GM12864 (cell line): ENCODE data around the gene UBP1.

Experiments used
- DNase-seq: peaks from one replicate; pipeline ENCODE4 v3.0.0-alpha.2; 2011; ENCODE audit warnings: low read depth
- H3K4me3 ChIP-seq: 2 replicates; pipeline ENCODE4 v1.5.1; 2011; ENCODE audit warnings: mild to moderate bottlenecking, low read depth, low read length, control low read depth
- CTCF ChIP-seq: IDR thresholded peaks from 2 replicates; pipeline ENCODE4 v1.5.1; 2011; ENCODE audit warnings: low read depth, mild to moderate bottlenecking, moderate library complexity, low read length, control low read depth, inconsistent platforms; ENCODE audit errors: missing control alignments

The UBP1 gene

GRCh38 chr3:33402936-33403335 is 37.3 kb downstream of the UBP1 start:
- DNase-seq, result no peak
- TF ChIP-seq CTCF, result no peak

GRCh38 chr3:33401781-33402180 is 38.4 kb downstream of the UBP1 start:
- no peak for DNase-seq
- H3K4me3 ChIP-seq, result no peak overlapping the region
- no peak for TF ChIP-seq CTCF

More at GRCh38 chr3:33402936-33403335, 37.3 kb downstream of the UBP1 start:
- H3K4me3 ChIP-seq, result no peak overlapping the region

- DNase-seq, result no peak
- no peak overlapping the region for H3K4me3 ChIP-seq
- TF ChIP-seq CTCF, result no peak
These were observed 41.8 kb downstream of the UBP1 start for GRCh38 chr3:33398410-33398809.

GRCh38 chr3:33395900-33396299 is 44.3 kb downstream of the UBP1 start:
- H3K4me3 ChIP-seq, result no peak overlapping the region
- DNase-seq, result no peak
- no peak for TF ChIP-seq CTCF

GRCh38 chr3:33394403-33395054 is 45.7 kb downstream of the UBP1 start:
- no peak overlapping the region for H3K4me3 ChIP-seq
- TF ChIP-seq CTCF, result no peak
- no peak for DNase-seq

- H3K4me3 ChIP-seq, result no peak overlapping the region
- no peak for TF ChIP-seq CTCF
- DNase-seq, result no peak
These were observed 47.5 kb downstream of the UBP1 start for GRCh38 chr3:33392703-33393125.

- no peak for DNase-seq
- H3K4me3 ChIP-seq, result no peak overlapping the region
- TF ChIP-seq CTCF, result no peak
These were observed 48.1 kb downstream of the UBP1 start for GRCh38 chr3:33392144-33392543.
